CD4-positive, alpha-beta T cell treated with Interleukin-2 at 100 ng/mL for 4 hours (primary cell): ENCODE data around the gene HRAS.

ENCODE experiments used
- DNase-seq: peaks from one replicate; pipeline ENCODE4 v3.0.0-alpha.2; 2020; ENCODE audit warnings: low spot score

HRAS gene

DNA sequence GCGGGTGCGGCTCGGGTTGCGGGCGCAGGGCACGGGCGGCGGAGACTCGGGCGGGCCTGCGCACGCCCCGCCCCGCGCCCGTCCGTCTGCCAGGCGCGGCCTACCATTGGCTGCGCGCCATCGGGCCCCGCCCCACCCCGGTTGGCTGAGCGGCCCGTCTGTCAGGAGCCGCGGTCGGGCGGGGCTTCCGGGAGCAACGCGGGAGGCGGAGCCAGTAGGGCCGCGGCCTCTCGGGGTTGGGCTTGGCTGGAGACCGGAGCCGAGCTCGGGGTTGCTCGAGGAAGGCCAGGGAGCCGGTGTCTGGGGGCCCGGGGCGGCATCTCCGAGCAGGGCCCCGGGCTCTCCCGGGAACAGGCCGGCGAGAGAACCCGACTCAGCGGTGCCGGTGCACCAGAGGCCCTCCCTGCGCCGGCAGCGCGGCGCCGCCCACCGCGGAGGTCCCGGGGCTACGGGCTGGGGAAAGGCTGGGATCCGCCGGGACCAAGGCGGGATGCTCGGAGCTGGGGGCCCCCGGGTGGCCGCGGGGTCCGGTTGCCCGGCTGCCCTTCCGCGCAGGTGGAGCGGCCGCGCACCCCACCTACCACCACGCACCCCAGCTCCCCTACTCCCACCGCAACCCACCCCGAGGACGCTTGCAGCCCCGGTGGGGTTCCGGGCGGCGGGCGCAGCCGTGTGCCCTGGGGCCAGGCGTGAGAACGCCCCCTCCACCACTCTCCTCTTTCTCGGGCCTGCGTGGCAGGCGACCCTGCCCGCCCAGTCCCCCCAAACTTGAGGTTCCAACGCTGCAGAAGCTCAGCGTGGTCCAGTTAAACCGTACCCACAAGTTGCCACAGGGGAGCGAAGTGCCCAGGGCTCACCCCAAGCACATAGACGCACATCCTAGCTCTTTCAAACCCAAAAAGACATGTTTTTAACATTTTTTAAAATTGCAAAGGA is at the start of gene HRAS:
TSS of gene HRAS (minus strand) at position 58 of the 936 bp plus-strand sequence.
- peak; percentile 95 for DNase-seq

DNA sequence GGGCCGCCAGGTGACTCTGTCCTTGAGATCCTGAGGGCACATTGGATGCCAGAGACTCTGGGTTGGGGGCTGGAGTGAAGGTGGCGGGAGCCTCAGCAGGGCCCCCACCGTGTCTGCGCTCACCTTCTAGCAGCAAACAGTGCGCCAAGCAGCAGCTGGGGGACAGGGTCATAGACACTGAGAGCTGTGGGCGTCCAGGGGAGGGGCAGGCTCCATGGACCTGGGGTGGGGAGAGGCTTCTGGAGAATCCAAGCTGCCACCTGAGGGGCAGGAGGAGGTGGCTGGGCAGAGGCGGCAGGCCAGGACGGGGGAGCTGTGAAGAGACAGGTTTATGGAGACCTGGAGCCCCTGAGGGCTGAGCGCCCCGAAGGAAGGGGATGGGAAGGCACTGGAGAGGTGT is 48.9 kb upstream of the HRAS start:
- no peak for DNase-seq

DNA sequence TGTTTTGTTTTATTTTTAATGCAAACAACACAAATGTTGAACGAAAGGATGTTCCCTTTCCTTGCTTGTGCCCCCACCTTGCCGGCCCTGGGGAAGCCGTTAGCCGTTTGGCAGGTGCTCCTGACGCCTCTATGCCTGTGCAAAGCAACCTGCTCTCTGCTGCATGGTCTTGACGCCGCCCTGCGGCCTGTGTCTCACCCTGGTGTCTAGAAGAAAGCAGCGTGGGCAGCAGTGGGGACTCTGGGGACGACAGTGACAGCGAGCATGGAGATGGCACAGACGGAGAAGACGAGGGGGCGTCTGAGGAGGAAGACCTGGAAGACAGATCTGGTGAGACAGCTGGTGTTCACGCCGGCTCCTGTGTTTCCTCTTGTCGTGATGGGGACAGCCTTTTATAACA is 46.4 kb upstream of the HRAS start:
- no peak for DNase-seq

DNA sequence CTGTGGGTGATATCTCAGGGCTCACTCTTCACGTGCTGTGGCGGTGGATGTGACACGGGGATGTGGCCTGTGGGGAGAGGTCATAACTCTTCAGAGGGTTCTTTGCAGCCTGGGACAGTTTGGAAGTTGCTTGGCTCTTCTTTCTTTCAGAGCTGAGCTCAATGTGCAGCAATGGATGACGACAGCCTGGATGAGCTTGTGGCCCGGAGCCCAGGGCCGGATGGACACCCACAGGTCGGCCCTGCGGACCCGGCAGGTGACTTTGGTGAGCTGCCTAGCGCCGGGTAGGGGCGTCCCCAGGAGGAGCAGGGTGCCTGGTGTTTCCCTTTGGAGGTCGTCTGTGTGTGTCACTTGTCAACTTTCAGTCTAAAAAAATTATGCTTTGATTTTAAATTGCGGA is 46.0 kb upstream of the HRAS start:
- no peak for DNase-seq

DNA sequence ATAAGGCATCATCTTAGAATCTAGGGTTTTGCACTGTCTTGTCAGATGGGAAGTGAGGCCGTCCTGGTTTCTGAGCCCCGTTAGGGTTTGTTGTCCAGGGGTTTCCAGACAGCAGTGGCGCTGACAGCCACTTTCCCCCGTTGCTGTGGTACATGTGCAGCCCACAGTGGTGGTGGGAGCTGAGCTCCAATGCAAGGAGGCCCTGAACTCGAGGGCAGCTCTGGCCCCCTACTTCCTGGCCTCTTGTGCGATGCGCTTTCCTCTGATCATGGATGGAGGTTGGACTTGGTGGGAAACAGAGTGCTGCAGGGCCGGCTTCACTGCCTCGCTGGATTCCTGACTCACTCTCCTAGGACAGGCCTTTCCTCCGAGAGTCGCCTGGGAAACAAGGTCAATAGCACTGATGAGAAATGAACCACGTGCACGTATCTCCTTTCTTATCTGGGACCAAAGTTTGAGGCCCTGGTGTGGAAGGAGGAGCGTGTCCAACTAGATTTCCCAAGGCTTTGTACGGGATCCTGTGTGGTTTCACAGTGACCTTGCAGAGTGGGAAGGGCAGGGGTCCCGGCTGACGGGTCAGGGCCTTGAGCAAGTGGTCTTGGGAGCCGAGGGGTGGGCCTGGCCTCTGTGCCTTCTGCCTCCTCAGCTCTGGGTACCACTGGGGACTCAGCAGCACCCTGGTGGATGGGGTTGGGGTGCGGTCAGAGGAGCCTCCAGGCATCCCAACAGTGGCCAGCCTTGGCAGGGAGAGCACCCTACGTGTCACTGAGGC is 44.6 kb upstream of the HRAS start:
- no peak for DNase-seq

DNA sequence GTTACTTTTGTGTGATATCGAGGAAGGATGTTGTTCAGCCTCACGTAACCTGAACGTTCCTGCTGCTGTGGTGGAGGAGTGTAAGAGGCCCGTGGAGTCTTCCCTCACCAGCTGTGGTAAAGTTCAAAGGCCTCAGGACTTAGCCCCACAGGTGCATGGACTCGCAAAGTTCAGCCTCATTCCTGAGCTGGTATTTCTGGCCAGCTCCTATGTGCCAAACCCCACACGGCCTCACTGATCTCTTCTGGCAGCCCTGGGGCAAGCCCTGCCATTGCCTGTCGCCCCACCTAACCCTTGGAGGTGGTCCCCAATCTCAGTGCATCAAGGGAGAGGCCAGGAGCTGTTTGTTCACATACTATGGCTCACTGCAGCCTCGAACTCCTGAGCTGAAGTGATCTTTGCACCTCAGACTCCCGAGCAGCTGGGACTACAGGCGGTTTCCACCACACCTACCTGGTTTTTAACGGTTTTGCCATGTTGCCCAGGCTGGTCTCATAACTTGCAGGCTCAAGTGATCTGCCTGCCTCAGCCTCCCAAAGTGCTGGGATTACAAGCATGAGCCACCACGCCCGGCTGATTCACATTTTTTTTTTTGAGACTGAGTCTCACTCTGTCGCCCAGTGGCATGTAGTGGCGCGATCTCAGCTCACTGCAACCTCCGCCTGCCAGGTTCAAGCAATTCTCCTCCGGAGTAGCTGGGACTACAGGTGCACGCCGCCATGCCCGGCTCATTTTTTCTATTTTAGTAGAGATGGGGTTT is 43.1 kb upstream of the HRAS start:
- DNase-seq, result no peak

DNA sequence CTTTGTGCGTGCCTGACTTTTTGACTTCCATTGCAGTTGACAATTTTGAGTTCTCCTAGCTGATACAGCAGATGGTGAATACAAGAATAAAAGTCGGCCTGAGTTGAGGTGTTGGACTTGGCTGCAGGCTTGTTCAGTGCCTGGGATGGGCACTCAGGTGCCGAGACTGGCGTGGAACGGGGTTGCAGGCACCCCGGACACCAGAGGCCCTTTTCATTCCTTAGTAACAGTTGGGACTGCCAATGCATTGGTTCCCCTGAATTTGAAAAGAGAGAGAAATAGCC is 42.2 kb upstream of the HRAS start:
- DNase-seq, result no peak

DNA sequence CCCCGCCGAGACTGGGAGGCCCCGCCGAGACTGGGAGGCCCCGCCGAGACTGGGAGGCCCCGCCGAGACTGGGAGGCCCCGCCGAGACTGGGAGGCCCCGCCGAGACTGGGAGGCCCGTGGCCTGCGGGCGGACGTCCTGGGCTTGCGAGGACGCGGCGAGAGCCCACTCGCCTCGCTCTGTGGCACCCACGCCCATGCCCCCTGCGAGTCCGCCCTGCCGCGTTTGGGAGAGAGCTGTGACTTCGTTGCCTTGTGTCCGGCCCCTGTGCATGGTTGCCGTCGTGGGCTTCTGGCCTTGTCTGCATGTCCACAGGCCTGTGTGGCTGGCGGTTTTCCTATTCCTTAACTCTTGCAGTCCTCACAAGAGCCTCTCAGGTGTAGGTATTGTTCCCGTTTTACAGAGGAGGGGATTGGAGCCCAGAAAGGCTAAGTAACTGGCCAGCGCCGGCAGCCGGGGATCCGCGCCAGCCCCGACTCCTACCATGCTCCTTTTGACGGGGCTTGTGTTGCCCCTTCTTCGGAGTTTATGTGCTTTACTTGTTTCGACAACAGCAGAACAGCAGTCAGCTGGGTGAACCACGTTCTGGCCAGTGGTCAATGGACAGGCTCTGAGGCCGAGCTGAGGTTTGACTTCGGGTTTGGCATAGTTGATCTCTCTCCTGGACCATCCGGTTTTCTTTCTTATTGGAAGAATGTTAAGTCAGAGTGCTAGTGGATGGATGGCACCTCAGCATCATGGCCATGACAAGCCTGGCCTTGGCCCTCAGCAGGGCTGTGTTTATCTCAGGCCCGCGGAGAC is 41.6 kb upstream of the HRAS start:
- no peak for DNase-seq

DNA sequence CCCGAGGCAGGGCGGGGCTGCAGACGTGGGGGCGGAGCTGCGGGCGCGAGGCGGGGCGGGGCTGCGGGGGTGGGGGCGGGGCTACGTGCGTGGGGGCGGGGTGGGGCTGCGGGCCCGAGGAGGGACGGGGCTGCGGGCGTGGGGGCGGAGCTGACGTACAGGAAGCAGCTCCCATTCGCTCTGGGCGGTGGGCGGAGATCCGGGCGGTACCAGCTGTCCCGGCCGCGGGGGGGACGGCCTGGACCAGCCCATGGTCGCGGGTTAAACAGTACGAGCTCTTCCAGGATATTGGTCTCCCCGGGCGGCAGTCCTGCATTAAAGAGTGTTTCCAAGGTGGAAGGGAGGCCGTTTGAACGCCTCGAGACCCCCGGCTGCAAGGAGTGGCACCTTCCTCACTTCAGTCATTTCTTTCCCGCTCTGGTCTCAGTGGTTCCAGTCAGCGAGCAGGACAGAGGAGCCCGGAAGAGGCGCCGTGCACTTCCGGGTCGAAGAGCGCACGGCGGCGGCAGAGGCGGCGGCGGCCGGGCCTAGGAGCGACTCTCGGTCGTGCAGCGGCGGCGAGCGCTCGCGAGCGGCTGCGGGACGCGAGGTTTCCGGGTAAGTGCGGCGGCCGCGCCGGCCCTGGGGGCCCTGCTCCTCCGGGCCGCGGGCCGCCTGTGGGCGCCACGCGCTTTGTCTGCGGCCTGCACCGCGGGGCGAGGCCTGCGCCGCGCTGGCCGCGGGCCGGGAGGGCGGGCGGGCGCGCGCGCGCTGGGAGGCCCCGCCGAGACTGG is 40.8 kb upstream of the HRAS start, which contains the start of gene PHRF1:
TSS of gene PHRF1 (plus strand) at position 475 of the 773 bp plus-strand sequence. CDS start 5,043 bp downstream, outside the sequence.
- DNase-seq, result peak; percentile 95

DNA sequence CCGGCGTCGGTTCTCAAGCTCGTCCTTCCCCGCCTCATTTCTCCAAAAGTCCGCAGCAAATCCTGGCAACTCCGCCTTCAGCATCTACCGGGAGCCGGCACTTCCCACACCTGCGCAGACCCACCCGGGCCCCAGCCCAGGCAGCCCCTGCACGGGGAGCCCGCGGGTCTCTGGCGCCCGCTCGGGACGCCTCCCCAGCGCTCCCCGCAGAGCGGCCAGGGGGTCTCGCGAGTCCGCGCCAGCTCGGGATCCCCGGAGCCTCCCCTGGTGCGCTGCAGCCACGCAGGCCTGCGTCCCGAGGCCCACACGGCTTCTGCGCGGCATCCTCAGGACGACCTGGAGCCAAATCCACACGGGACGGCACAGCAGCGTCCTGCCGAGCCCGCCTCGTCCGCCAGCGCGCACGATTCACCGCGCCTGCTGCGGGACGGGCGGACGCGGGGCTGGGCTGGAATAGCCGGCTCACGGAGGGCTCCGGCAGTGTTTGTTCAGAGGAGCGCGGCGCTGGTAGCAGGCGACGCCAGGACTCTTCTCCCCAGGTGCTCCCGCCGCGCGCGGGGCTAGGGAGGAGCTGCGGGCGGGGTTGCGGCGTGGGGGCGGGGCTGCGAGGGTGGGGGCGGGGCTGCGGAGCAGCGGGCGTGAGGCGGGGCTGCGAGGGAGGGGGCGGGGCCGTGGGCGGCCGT is 40.1 kb upstream of the HRAS start:
- DNase-seq, result no peak

DNA sequence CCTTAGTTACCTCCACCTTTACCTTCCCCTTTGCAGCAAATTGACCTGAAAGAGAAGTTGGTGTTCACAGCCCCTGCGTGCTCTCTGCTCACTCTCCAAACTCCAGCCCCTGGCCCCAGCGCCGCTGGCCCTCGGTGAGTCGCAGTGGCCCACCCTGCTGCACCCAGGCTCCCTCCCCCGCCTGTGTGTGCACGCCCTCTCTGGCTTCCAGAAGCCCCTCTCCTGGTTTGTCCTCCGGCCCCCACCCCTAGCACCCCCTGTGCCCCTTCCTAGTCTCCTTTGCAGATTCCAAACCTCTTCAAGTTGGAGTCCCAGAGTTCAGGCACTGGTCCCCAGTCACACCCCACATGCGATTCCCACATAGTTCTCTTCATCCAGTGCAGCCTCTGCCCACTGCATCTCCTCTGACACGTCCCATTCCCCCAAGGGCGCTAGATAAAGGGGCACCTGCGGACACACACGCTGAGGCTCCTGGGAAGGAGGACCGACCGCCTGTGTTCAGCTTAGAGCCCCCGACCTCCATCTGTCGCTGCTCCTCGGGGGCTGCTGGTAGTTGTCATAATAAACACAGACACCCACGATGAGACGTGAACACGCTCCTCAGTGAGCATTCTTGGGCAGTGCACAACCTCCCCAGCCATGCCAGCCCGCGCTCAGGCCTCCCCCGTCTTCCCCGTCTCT is 39.4 kb upstream of the HRAS start:
- no peak for DNase-seq

DNA sequence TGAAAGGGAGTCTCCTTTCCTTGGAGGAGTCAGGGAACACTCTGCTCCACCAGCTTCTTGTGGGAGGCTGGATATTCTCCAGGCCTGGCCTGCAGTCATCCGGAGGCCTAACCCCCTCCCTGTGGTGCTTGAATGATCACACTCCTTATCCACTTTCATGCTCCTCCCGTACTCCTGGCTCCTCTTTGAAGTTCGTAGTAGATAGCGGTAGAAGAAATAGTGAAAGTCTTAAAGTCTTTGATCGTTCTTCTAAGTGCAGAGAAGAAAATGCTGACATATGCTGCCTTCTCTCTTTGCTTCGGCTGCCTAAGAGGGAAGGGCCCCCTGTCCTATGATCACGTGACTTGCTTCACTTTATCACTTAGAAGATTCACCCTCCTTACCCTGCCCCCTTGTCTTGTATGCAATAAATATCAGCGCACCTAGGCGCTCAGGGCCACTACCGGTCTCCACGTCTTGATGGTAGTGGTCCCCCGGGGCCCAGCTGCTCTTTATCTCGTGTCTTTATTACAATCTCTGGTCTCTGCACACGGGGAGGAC is 38.7 kb upstream of the HRAS start:
- peak; percentile 35 for DNase-seq

DNA sequence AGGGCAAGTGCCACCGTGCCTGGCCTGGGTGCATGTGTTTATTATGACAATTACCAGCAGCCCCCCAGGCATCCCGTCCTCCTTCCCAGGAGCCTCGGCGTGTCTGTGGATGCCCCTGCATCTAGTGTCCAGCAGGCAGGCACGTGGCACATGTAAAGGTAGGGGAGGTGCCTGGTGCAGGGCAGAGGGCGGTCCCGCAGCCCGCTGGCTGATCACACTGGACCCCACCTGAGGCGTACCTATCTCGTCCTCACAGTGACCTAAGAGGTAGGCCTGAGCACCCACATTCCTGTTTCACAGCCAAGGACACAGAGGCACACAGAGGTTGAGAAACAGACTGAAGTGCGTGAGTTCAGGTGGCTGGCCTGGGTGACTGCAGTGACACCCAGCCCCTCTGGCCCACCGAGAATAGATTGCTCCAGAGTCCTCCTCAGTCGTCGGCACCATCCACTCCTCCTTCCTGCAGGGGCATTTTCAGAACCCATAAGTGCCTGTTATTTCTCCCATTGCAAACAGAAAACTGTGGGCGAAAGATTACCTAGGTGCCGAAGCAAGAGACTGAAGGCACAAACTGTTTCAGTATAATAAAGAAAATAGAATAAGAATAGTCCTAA is 37.9 kb upstream of the HRAS start:
- no peak for DNase-seq

DNA sequence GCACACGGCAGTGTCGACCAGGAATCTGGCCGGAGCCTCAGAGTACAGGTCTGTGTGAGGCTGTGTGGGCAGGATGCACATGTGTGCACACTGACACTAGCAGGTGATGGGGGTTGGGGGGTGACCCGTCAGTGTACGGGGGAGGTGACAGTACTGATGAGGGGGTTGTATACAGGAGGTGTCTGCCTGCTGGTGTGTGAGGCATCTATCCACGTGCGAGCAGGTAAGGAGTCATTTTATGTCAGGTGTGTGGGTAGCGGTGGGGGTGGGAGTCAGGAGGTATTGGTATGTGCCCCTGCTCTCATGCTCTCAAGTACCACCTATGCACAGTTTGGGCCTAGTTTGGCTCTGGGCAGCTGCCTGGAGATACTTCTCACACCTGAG is 36.4 kb upstream of the HRAS start:
- no peak for DNase-seq

DNA sequence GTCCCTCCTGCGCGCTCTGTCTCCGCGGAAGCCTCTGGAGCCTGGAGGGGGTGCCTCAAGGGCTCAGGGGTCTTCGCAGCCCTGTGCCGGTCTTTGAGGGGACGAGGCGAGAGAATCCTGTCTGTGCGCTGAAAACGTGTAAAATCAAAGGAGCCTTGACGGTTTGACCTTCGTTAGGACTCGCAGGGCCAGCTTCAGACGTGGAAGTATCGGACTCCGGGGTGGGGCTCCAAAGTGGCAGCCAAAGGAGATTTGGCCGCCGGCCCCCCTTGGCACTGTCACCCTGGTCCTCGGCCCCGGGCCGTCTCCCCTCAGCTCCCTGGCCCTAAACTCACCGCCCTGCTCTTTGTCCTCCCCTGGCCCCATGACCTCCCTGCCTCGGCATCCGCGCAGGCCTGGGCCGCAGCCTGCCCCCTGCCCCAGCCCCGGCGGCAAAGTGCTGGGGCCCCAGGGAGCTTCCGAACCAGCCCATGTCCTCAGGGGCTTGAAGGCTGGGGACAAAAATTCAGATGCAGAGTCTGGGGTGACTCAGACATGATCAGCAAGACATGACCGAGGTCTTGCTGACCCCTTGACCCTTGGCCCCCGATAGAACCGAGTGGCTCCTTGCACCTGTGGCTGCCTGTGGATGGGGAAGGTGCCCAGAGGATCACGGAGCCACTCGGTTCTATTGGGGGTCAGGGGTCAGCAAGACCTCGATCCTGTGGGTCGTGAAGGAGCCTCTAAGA is 33.9 kb upstream of the HRAS start:
- DNase-seq, result no peak

DNA sequence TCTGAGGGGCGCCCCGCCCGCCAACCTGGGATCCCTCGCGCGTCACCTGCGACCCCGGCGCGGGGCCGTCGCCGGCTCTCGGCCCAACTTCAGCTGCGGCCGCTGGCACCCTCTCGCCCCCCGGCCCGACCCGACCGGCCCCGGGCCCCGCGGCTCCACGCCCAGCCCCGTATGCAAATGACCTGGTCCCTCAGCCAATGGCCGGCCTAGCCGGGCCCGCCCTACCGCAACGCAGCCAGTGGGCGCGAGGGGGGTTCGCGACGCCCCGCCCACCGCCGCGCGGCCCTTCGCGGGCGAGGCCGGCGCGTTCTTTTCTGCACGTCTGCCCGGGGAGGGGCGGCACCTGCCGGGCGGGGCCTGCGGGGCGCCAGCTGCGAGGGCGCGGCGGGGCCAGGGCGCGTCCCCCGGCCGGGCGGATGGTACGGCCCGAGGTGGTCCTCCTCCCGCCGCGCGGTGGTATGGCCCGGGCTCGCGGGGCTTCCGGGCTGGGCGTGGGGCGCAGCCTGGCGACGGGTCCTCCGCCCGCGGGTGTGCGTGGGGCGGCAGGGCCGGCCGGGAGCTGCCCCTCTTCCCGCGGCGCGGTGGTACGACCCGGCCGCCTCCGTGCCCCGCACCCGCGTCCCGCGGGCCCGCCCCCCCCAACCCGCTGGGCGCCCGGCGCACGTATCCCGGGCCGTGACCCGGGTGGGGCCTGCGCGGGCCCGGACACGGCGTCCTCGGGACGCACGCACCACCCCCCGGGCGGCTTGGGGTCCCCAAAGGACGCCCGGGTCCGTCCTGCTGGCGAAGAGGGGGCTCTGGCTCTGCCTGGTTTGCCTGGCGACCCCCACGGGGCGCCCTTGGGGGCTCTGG is 33.2 kb upstream of the HRAS start:
- DNase-seq, result peak; percentile 94

DNA sequence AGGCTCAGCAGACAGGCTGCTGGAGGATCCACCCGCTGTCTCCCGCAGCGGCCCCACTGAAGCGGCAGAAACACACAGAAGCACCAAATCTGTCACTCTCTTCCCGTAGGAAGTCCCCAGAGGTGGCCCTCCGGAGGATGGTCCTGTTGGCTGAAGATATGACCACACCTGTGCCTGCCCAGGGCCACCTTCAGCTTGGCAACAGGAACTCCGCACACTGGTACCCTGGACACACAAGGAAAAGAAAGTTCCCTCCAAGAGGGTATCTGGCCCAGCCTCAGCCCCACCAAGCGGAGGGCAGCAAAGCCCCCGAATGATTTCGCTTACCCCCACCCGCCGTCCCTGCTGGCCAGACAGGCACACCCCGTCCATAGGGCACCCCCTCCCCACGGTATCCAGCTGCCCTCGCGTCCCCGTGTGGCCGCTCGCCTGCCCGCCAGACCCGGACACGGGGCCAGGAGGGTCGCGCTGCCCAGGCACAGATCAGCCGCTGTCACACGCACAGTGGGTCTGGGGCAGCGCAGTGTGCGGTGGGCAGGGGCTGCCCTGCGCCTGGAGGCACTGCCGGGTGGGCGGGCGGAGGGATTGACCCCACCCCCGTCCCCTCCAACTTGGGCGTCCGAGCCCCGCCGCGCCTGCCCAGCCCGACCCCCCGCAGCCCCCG is 32.4 kb upstream of the HRAS start:
- no peak for DNase-seq
